Natural killer cell (primary cell): Measurements from ENCODE around the gene DSG4. TPM values are rescaled to one million over a fixed set of nuclear protein-coding genes. Genes with fewer than 3 reads are reported as not detected.

Experiments used
- ATAC-seq, 3 donors: fragments of 150-1000 bp in 2 of 3; fragments of 200-7000 bp in 1 of 3; cut with Tn5 transposase; 1 replicate in 1 of 3; 2 replicates in 2 of 3; pipeline ENCODE4 v1.10.0; 2021; ENCODE audit warnings: mild to moderate bottlenecking in 2 of 3, moderate library complexity in 2 of 3
- DNase-seq, 2 donors: peaks; one replicate each; pipeline versions ENCODE4 v3.0.0 to v3.0.0-alpha.2; 2013 to 2021; ENCODE audit warnings: mixed read lengths in 1 of 2
- H3K27ac ChIP-seq: one replicate; pipeline ENCODE4 v1.5.1; 2013; ENCODE audit warnings: mild to moderate bottlenecking, low read length
- H3K27me3 ChIP-seq: one replicate; pipeline ENCODE4 v1.6.1; 2013; ENCODE audit warnings: low read length; ENCODE audit not compliant: control insufficient read depth, insufficient read depth
- H3K36me3 ChIP-seq: one replicate; pipeline ENCODE4 v1.6.1; 2013; ENCODE audit warnings: low read length; ENCODE audit not compliant: control insufficient read depth, insufficient read depth
- H3K4me1 ChIP-seq: one replicate; pipeline ENCODE4 v1.6.1; 2013; ENCODE audit warnings: low read length; ENCODE audit not compliant: control insufficient read depth, insufficient read depth
- H3K4me3 ChIP-seq: one replicate; pipeline ENCODE4 v1.5.1; 2013; ENCODE audit warnings: low read length
- H3K9me3 ChIP-seq: one replicate; pipeline ENCODE4 v1.6.1; 2013; ENCODE audit warnings: low read length; ENCODE audit not compliant: control insufficient read depth, insufficient read depth
- H3K27ac Mint-ChIP-seq, 2 donors: one replicate each; pipeline ENCODE4 v1.8.0; 2022; ENCODE audit warnings: mild to moderate bottlenecking in 2 of 2, mixed read lengths in 2 of 2, moderate library complexity in 1 of 2
- H3K27me3 Mint-ChIP-seq, 2 donors: one replicate each; pipeline ENCODE4 v1.8.0; 2022; ENCODE audit warnings: low read depth in 2 of 2, mixed read lengths in 2 of 2
- H3K36me3 Mint-ChIP-seq: one replicate; pipeline ENCODE4 v1.8.0; 2022; ENCODE audit warnings: mixed read lengths
- H3K4me1 Mint-ChIP-seq, 2 donors: one replicate each; pipeline ENCODE4 v1.8.0; 2022; ENCODE audit warnings: mixed read lengths in 2 of 2
- H3K4me3 Mint-ChIP-seq: one replicate; pipeline ENCODE4 v1.8.0; 2022; ENCODE audit warnings: mild to moderate bottlenecking, moderate library complexity, mixed read lengths
- H3K9me3 Mint-ChIP-seq, 2 donors: one replicate each; pipeline ENCODE4 v1.8.0; 2022; ENCODE audit warnings: mixed read lengths in 2 of 2
- CTCF ChIP-seq: fragments of 200-600 bp; IDR thresholded peaks from one replicate; pipeline ENCODE4 v1.8.0; 2022; ENCODE audit warnings: antibody characterized with exemption
- WGBS: methylation state at CpG from one replicate; pipeline ENCODE4 v1.1.7; 2013; ENCODE audit warnings: missing lambda C conversion rate; ENCODE audit not compliant: insufficient coverage; 5-methylcytosine and 5-hydroxymethylcytosine counted together
- intact Hi-C: fragments of 100-400 bp; cut with micrococcal nuclease; formaldehyde crosslinking; loops from one replicate; pipeline ENCODE4 v1.14.2; 2022
- total RNA-seq, 4 donors: library from RNA; stranded (reverse); fragments of 120-200 nt in 1 of 4; gene quantifications; one replicate each; pipeline versions ENCODE4 v1.2.3 to v1.2.4, GENCODE V29; 2013 to 2022

DSG4 gene
- total RNA-seq, 3 donors from 2014 or later (not counting 1 experiment from before 2014, with no cell fraction given), result not detected

- Mint-ChIP-seq H3K9me3 (peaks cover 3 to 4% of the 10 kb centered on the region in 2 donors), H3K27ac (no peak overlapping the region), H3K4me1 (no peaks in the 10 kb centered on the region), H3K4me3 (no peak overlapping the region), H3K27me3 (peaks cover 0 to 3% of the 10 kb centered on the region in 2 donors), H3K36me3 (no peaks in the 10 kb centered on the region)
- Histone ChIP-seq H3K4me3 (no peak overlapping the region), H3K27ac (no peak overlapping the region), H3K27me3 (no peaks in the 10 kb centered on the region), H3K4me1 (no peaks in the 10 kb centered on the region), H3K36me3 (no peaks in the 10 kb centered on the region), H3K9me3 (no peaks in the 10 kb centered on the region)
- intact Hi-C loops, result no loop called here
- DNase-seq, result no peak
- no CpG with 5 or more reads among the region's 1 CpG for WGBS
- ATAC-seq, result no peak
- TF ChIP-seq CTCF, result no peak
Observed at GRCh38 chr18:31428211-31428610, 51.6 kb downstream of the DSG4 start.

- H3K27ac Mint-ChIP-seq, result no peak overlapping the region
- ATAC-seq, result no peak
- Histone ChIP-seq H3K9me3 (no peaks in the 10 kb centered on the region), H3K4me1 (no peaks in the 10 kb centered on the region), H3K27ac (no peak overlapping the region), H3K27me3 (no peaks in the 10 kb centered on the region), H3K4me3 (no peak overlapping the region), H3K36me3 (no peaks in the 10 kb centered on the region)
- 81% methylated on average over 2 of the region's 2 CpGs for WGBS
- H3K4me1 Mint-ChIP-seq, result no peaks in the 10 kb centered on the region
- no peak for TF ChIP-seq CTCF
- intact Hi-C loops, result no loop called here
- no peaks in the 10 kb centered on the region for H3K36me3 Mint-ChIP-seq
- H3K4me3 Mint-ChIP-seq, result no peak overlapping the region
- DNase-seq, result no peak
- no peaks in the 10 kb centered on the region for H3K9me3 Mint-ChIP-seq
- H3K27me3 Mint-ChIP-seq, result peaks cover 0 to 3% of the 10 kb centered on the region in 2 donors
Observed at GRCh38 chr18:31429623-31430022, 53.0 kb downstream of the DSG4 start.

GRCh38 chr18:31430072-31430471 lies 53.5 kb downstream of the DSG4 start:
- no peak for TF ChIP-seq CTCF
- H3K4me1 Mint-ChIP-seq, result no peaks in the 10 kb centered on the region
- intact Hi-C loops, result no loop called here

GRCh38 chr18:31430554-31430953 lies 54.0 kb downstream of the DSG4 start:
- DNase-seq, result no peak
- H3K27me3 Mint-ChIP-seq, result peaks cover 0 to 3% of the 10 kb centered on the region in 2 donors
- TF ChIP-seq CTCF, result no peak
- no peak overlapping the region for H3K4me3 Mint-ChIP-seq
- Histone ChIP-seq H3K4me1 (no peaks in the 10 kb centered on the region), H3K4me3 (no peak overlapping the region), H3K36me3 (no peaks in the 10 kb centered on the region), H3K9me3 (no peaks in the 10 kb centered on the region), H3K27ac (no peak overlapping the region), H3K27me3 (no peaks in the 10 kb centered on the region)
- intact Hi-C loops, result no loop called here
- H3K36me3 Mint-ChIP-seq, result no peaks in the 10 kb centered on the region
- no peak overlapping the region for H3K27ac Mint-ChIP-seq
- H3K9me3 Mint-ChIP-seq, result no peaks in the 10 kb centered on the region
- H3K4me1 Mint-ChIP-seq, result no peaks in the 10 kb centered on the region
- WGBS, result 50% methylated on average over 1 of the region's 1 CpG
- no peak for ATAC-seq

More at GRCh38 chr18:31430072-31430471, 53.5 kb downstream of the DSG4 start:
- no peaks in the 10 kb centered on the region for H3K27me3 ChIP-seq
- no peaks in the 10 kb centered on the region for H3K36me3 ChIP-seq
- ATAC-seq (no peak), DNase-seq (no peak)
- Mint-ChIP-seq H3K9me3 (no peaks in the 10 kb centered on the region), H3K27me3 (peaks cover 0 to 3% of the 10 kb centered on the region in 2 donors), H3K4me3 (no peak overlapping the region), H3K36me3 (no peaks in the 10 kb centered on the region), H3K27ac (no peak overlapping the region)
- no peaks in the 10 kb centered on the region for H3K9me3 ChIP-seq
- no peak overlapping the region for H3K4me3 ChIP-seq
- 89% methylated on average over 4 of the region's 4 CpGs for WGBS
- no peaks in the 10 kb centered on the region for H3K4me1 ChIP-seq
- no peak overlapping the region for H3K27ac ChIP-seq
